Measurements from ENCODE around the gene COPS9.

Gene COPS9

DNA sequence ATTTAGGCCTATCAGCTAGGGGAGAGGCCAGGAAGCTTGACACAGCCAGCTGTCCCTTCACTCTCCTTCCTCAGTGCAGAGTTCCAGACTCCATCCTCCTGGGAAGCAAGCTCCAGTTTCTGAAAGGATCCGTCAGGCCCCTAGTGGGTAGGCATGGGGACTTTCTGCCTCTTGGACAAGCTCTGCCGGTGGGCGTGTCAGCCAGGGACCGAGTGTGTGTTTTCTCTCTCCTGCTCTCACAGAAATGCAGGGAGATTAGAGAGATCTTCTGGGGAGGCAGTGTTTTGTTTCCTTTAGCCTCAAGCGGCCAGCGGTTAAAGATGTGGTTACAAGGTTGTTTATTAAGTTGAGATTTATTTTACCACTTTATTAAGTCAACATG is 34.2 kb upstream of the COPS9 start:
- no peak overlapping the region for H3K4me3 ChIP-seq (ENCODE audit: control insufficient read depth, low read depth, low read length)
- TF ChIP-seq, protein P1, sequence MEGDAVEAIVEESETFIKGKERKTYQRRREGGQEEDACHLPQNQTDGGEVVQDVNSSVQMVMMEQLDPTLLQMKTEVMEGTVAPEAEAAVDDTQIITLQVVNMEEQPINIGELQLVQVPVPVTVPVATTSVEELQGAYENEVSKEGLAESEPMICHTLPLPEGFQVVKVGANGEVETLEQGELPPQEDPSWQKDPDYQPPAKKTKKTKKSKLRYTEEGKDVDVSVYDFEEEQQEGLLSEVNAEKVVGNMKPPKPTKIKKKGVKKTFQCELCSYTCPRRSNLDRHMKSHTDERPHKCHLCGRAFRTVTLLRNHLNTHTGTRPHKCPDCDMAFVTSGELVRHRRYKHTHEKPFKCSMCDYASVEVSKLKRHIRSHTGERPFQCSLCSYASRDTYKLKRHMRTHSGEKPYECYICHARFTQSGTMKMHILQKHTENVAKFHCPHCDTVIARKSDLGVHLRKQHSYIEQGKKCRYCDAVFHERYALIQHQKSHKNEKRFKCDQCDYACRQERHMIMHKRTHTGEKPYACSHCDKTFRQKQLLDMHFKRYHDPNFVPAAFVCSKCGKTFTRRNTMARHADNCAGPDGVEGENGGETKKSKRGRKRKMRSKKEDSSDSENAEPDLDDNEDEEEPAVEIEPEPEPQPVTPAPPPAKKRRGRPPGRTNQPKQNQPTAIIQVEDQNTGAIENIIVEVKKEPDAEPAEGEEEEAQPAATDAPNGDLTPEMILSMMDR (conservative IDR thresholded peaks at IDR 0.05; ENCODE audit: control insufficient read depth, insufficient read depth, low read depth, low read length), result no peak
- DNase-seq (ENCODE audit: low read depth), result no peak

DNA sequence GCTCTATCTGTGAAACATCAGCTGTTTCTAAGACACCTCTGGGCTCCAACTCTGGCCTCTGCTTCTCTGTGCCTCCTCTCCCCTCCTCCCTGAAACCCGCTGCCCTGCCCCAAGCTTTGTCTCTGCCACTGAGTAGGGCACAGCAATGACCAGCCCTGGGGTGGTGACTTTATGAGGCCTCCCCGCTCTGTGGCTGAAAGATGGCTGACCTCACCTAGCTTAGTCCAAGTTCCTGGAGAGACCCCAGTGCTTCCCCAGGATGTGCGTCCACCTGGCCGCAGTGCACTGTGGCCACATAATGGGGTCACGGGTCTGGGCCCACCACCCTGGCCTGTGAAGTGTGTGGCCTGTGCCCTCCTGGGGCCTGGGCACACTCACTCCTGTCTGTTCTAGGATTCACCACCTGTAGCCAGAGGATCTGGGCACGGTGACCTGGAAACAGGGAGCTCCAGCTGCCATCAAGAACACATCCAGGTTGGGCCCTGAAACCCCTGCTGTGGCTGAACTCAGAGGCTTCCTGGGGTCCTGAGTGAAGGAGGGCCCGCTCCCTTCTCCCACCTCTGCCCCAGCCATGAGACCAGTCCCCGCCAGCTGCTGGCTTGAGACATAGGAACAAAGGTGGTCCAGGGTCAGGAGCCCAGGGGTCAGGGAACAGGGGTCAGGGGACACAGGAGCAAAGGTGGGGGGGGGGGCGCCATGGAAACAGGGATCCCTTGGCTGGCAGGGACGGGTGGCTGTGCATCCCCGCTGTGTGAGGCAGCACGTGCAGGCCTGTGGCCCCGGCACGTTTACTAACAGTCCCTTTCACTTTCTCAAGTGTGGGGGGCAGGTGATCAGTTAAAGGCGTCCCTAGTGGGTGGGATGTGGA is 33.6 kb upstream of the COPS9 start:
- H3K4me3 ChIP-seq (ENCODE audit: control insufficient read depth, low read depth, low read length), result no peak overlapping the region
- no peak for DNase-seq (ENCODE audit: low read depth)
- TF ChIP-seq, protein P1 (conservative IDR thresholded peaks at IDR 0.05; ENCODE audit: control insufficient read depth, insufficient read depth, low read depth, low read length), result no peak

DNA sequence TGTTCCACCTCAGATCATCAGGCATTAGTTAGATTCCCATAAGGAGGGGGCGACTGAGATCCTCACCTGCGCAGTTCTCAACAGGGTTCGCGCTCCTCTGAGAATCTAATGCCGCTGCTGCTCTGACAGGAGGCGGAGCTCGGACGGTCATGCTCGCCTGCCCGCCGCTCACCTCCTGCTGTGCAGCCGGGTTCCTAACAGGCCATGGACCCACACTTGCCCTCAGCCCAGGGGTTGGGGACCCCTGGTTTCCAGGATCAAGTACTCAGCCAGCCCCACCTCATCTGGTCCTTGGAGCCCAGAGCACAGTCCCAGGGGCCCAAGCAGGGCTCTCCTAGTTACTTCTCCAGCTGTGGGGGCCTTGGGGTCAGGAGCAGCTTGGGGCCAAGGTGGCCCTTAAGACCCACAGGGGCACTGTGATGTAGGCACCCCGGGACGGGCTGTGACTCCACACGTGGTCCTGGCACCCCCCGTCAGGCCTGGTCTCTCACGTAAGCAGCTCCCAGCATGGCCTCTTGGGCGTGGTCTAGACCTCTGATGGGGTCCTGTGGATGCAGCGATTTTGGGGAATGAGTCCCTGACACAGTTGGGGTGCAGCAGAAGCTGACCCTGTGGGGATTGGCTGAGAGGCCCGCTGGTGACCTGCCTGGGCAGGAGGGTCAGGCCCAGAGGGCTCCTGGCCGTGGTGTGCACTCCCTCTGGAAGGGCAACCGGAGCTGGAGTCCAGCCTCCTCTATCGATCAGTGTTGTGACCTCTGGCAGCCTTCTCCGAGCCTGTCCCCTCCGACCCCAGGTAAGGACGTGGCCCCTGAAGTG is 32.6 kb upstream of the COPS9 start:
- TF ChIP-seq, protein P1 (conservative IDR thresholded peaks at IDR 0.05; ENCODE audit: control insufficient read depth, insufficient read depth, low read depth, low read length), result no peak
- no peak overlapping the region for H3K4me3 ChIP-seq (ENCODE audit: control insufficient read depth, low read depth, low read length)

DNA sequence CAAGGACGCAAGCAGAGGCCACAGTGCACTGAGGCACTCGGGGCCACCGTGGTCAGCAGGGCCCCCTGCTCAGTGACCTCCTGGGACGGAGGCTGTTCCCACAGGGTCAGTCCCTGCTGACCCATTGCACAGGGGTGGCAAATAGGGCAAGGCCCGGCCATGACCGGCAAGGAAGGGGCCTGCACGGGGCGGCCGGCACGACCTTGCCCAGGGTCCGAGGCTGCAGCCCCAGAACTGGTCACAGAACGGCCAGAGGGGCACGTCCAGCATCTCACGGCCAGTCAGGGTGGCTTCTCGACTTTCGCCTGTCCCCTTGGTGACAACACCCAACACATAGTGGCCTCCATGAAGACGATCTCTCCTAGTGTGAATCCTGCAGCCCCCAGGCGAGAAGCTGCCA is 31.9 kb upstream of the COPS9 start:
- no peak for DNase-seq (ENCODE audit: low read depth)
- TF ChIP-seq, protein P1 (conservative IDR thresholded peaks at IDR 0.05; ENCODE audit: control insufficient read depth, insufficient read depth, low read depth, low read length), result no peak
- H3K4me3 ChIP-seq (ENCODE audit: control insufficient read depth, low read depth, low read length), result no peak overlapping the region

More for the DNA sequence above, 32.6 kb upstream of the COPS9 start:
- DNase-seq (ENCODE audit: low read depth), result no peak

DNA sequence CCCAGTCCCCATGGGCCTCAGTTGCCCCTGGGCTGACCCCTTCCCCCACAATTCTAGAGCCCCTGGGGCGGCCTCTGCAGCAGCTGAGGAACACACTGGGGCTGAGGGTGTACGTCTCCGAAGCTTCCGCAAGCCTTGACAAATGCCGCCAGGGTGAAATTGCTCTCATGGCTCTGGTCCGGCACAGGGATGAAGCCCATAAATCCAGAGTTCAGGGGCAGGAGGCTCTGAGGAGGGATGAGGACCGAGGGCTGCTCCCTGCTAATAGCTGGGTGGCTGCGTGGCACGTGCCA is 31.4 kb upstream of the COPS9 start:
- DNase-seq (ENCODE audit: low read depth), result no peak
- TF ChIP-seq, protein P1 (conservative IDR thresholded peaks at IDR 0.05; ENCODE audit: control insufficient read depth, insufficient read depth, low read depth, low read length), result no peak
- H3K4me3 ChIP-seq (ENCODE audit: control insufficient read depth, low read depth, low read length), result no peak overlapping the region

DNA sequence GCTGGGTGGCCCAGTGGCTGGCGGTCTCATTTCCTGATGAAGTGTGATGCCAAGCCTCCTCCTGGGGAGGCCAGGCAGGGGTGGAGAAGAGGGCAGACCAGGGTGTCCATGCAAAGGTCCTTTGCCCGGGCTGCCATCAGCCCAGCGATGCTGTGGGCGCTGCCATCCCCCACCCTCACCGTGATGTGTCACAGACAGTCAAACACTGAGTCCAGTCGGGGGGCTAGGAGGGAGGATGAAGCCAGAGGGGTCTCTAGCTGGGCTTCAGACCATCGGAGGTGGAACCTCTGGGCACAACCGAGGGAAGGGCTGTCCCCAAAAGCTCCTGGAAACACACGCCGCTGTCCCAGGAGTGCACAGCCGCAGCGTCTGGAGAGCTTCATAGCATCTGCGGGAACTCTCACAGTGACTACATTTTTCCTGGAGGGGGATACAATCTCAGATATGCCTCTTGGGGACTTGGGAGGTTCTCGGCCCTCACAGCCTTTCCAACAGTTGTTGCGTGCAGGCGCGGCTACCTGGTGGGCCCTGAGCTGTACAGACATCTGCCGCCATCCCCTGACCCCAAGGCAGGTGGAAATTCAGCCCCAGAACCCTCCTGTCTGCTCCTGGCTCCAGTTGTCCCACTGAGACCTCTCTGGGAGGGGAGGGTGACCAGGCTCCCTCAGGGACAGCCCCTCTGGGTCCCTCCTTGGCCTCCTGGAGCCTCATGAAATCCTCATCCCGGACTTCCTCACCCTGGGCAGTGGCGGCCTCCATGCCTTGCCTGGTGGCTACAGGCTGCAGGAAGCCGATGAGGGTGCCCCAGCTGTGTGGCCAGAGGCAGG is 30.9 kb upstream of the COPS9 start:
- TF ChIP-seq, protein P1 (conservative IDR thresholded peaks at IDR 0.05; ENCODE audit: control insufficient read depth, insufficient read depth, low read depth, low read length), result no peak
- no peak for DNase-seq (ENCODE audit: low read depth)
- H3K4me3 ChIP-seq (ENCODE audit: control insufficient read depth, low read depth, low read length), result no peak overlapping the region

All from fibroblast of mammary gland (primary cell).